ENCODE data around the gene NPAS3.

DNA sequence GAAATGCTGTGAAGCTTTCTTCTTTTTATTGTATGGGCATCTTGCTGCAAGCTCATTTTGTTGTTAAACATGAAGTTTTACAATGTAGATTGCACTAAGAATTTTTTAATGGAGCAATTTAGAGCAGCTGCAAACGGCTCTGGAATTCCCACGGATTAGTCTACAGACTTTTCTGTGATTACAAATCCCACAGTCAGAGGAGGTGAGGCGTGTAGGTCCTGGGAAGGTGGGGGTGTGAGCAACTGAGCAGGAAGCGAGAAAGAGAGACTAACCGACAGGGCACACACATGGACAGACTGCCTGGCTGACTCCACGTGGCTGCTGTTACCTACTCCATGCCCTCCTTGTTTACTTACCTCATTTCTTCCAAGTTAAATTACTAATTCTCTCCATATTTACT is 348.5 kb downstream of the NPAS3 start:
- TF ChIP-seq, protein P1, sequence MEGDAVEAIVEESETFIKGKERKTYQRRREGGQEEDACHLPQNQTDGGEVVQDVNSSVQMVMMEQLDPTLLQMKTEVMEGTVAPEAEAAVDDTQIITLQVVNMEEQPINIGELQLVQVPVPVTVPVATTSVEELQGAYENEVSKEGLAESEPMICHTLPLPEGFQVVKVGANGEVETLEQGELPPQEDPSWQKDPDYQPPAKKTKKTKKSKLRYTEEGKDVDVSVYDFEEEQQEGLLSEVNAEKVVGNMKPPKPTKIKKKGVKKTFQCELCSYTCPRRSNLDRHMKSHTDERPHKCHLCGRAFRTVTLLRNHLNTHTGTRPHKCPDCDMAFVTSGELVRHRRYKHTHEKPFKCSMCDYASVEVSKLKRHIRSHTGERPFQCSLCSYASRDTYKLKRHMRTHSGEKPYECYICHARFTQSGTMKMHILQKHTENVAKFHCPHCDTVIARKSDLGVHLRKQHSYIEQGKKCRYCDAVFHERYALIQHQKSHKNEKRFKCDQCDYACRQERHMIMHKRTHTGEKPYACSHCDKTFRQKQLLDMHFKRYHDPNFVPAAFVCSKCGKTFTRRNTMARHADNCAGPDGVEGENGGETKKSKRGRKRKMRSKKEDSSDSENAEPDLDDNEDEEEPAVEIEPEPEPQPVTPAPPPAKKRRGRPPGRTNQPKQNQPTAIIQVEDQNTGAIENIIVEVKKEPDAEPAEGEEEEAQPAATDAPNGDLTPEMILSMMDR (conservative IDR thresholded peaks at IDR 0.05; ENCODE audit: low read length): no peak
- no peak for TF ChIP-seq EZH2phosphoT487 (IDR thresholded peaks at IDR 0.05; ENCODE audit: borderline replicate concordance, low read depth, low read length)
